NK-92 (cell line): Measurements from ENCODE around the gene LONP2.
"Not testable (repeated sequence)": the region's sequence is repeated elsewhere in the genome, so short reads cannot be mapped to it uniquely, and the experiment has no call there.

Experiments
- DNase-seq: peaks from one replicate; lab custom pipeline; 2025; ENCODE audit not compliant: unreplicated experiment; lab: John Stamatoyannopoulos, UW

LONP2 gene

GRCh38 chr16:48287239-48287638 is 43.1 kb downstream of the LONP2 start:
- no peak for DNase-seq

- no peak for DNase-seq
These were observed 47.2 kb downstream of the LONP2 start for GRCh38 chr16:48291303-48291702.

- DNase-seq = no peak
These were observed 47.7 kb downstream of the LONP2 start for GRCh38 chr16:48291754-48292153.

GRCh38 chr16:48292452-48292851 is 48.4 kb downstream of the LONP2 start:
- DNase-seq = no peak

GRCh38 chr16:48294724-48295123 is 50.6 kb downstream of the LONP2 start:
- no peak for DNase-seq

GRCh38 chr16:48295488-48296281 is 51.6 kb downstream of the LONP2 start:
- DNase-seq = no peak

- no peak for DNase-seq
These were observed 55.4 kb downstream of the LONP2 start for GRCh38 chr16:48299471-48299870.

GRCh38 chr16:48300391-48300856 is 56.3 kb downstream of the LONP2 start:
- no peak for DNase-seq

- DNase-seq = no peak
These were observed 64.4 kb downstream of the LONP2 start for GRCh38 chr16:48308535-48308934.

GRCh38 chr16:48310908-48311641 is 67.0 kb downstream of the LONP2 start:
- DNase-seq = no peak

- not testable (repeated sequence) for DNase-seq
These were observed 69.8 kb downstream of the LONP2 start for GRCh38 chr16:48313905-48314304.

- DNase-seq = no peak
These were observed 72.9 kb downstream of the LONP2 start for GRCh38 chr16:48317026-48317425.

- no peak for DNase-seq
These were observed 73.7 kb downstream of the LONP2 start for GRCh38 chr16:48317614-48318315.

- no peak for DNase-seq
These were observed 74.5 kb downstream of the LONP2 start for GRCh38 chr16:48318630-48319029.

GRCh38 chr16:48321317-48322036 is 77.4 kb downstream of the LONP2 start:
- no peak for DNase-seq

GRCh38 chr16:48323783-48324775 is 80.0 kb downstream of the LONP2 start:
- no peak for DNase-seq

- no peak for DNase-seq
These were observed 82.8 kb downstream of the LONP2 start for GRCh38 chr16:48326915-48327314.

- no peak for DNase-seq
These were observed 85.0 kb downstream of the LONP2 start for GRCh38 chr16:48329138-48329537.

GRCh38 chr16:48330189-48330840 is 86.2 kb downstream of the LONP2 start:
- DNase-seq = no peak
